Tibial nerve (tissue), 4 donors: ENCODE data around the gene UBE2I.

Source experiments
- EP300 ChIP-seq, 2 donors: sonication (generic); formaldehyde crosslinking; IDR thresholded peaks; one replicate each; pipeline ENCODE4 v1.6.1; 2017; ENCODE audit warnings: antibody characterized with exemption in 2 of 2, mild to moderate bottlenecking in 1 of 2
- TF ChIP-seq, protein P1 (sequence below), 5 experiments: fragments of 200-600 bp in 3 of 5; fragments of 450-650 bp in 2 of 5; sonication (generic) in 3 of 5; IDR thresholded peaks; one replicate each; pipeline ENCODE4 v1.5.1; 2016 to 2019; ENCODE audit warnings: antibody characterized with exemption in 5 of 5, mild to moderate bottlenecking in 3 of 5, moderate library complexity in 2 of 5

DNA sequence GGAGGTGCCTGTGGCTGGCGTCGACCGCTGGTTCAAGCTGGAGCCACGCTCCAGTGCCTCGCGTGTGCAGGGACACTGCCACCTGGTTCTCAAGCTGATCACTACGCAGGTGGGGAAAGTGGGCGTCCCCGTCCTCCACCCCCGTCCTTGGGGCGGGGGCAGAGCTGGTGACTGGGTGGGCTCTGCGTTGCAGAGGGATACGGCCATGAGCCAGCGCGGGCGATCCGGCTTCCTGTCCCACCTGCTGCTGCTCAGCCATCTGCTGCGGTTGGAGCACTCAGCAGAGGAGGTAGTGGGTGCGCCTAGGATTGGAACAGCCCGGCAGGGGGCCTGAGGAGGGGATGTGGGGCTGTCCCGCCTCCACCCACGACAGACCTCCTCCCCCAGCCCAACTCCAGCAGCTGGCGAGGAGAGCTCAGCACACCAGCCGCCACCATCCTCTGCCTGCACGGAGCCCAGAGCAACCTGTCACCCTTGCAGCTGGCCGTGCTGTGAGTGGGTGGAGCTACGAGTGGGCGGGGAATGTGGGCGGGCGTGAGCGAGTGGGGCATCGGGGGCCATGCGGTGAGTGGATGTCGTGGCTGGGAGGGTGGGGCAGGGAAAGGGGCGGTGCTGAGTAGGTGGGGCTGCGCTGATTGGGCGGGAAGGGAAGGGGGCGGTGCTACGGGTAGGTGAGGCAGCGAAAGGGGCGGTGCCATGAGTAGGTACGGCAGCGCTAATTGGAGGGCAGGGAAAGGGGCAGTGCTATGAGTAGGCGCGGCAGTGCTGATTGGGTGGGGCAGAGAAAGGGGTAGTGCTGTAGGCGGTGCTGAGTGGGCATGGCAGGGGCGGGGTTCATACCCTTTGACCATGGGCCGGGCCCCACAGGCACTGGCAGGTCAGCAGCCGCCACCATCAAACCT lies 33.3 kb downstream of the UBE2I start:
- TF ChIP-seq, protein P1, sequence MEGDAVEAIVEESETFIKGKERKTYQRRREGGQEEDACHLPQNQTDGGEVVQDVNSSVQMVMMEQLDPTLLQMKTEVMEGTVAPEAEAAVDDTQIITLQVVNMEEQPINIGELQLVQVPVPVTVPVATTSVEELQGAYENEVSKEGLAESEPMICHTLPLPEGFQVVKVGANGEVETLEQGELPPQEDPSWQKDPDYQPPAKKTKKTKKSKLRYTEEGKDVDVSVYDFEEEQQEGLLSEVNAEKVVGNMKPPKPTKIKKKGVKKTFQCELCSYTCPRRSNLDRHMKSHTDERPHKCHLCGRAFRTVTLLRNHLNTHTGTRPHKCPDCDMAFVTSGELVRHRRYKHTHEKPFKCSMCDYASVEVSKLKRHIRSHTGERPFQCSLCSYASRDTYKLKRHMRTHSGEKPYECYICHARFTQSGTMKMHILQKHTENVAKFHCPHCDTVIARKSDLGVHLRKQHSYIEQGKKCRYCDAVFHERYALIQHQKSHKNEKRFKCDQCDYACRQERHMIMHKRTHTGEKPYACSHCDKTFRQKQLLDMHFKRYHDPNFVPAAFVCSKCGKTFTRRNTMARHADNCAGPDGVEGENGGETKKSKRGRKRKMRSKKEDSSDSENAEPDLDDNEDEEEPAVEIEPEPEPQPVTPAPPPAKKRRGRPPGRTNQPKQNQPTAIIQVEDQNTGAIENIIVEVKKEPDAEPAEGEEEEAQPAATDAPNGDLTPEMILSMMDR (IDR thresholded peaks at IDR 0.05): peak in 1 of 5 experiments; percentile 13
- TF ChIP-seq EP300 (IDR thresholded peaks at IDR 0.05): no peak
